Myometrial cell (primary cell): Measurements from ENCODE around the gene NFRKB. TPM values are rescaled to one million over a fixed set of nuclear protein-coding genes. Genes with fewer than 3 reads are reported as not detected.

Source experiments
- total RNA-seq: library from RNA; depleted of rRNA; stranded (reverse); fragments of >200 nt; gene quantifications from 2 replicates; pipeline ENCODE4 v1.2.3, GENCODE V29; 2015

The NFRKB gene
- 18.7 and 22.7 TPM in 2 replicates for total RNA-seq

DNA sequence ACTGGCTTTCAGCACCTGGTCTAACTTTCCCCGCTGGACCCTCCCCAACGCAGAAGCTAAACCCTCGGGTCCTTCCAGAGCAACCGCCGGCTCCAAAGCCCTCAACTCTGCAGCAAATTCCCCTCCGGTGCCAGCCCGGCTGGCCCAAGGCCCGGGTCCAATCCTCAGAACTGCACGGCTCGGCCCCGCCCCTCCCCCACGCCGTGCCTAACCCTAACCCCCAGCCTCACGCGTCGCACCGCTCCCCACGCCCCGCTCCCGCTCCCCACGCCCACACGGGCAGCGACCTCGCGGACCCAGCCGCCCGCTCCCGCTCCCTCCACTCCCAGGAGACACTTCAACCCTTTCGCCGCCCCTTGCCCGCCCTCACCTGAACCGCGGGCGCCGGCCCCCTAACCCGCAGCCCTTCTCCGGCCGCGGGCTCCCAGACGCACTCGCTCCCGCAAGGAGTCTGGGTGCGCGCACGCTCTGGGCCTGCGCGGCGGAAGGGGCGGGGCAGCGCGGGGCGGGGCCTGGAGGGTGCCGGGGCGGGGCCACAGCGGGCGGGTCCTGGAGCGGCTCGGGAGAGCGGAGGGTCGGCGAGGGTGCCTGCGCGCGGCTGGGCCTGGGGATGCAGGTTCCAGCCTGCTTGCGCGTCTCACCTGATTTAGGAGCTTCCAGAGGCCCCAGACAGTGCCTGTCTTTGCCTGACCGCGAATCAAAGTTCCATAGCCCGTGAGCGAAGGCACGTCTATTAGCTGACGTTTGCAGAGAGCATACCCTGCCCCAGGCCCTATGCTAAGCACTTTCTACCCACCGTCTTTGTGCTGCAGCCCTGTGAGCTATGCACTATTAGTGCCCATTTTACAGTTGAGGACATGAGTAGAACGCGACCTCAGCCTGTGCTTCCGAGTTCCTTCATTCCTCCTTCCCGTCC is at the start of gene NFRKB:
Gene NFRKB (minus strand): TSS at position 453 of the 916 bp plus-strand sequence. CDS start 2,729 bp downstream, outside the sequence.

Other genes starting within 250 kb of the NFRKB start
- not detected in 2 replicates for gene TMEM45B, start 79.7 kb downstream of the NFRKB start, total RNA-seq
- gene PRDM10, start 107.3 kb upstream of the NFRKB start, total RNA-seq: 4.8 and 5.8 TPM in 2 replicates
- 371 and 437 TPM in 2 replicates for gene APLP2, start 174.3 kb upstream of the NFRKB start, total RNA-seq